ENCODE data around the gene ENTPD6. TPM values are rescaled to one million over a fixed set of nuclear protein-coding genes. Genes with fewer than 3 reads are reported as not detected.

The ENTPD6 gene
- total RNA-seq, 3 donors from 2014 or later (not counting 1 experiment from before 2014, with no cell fraction given) = 36.4 to 43.1 (median 41.4) TPM

DNA sequence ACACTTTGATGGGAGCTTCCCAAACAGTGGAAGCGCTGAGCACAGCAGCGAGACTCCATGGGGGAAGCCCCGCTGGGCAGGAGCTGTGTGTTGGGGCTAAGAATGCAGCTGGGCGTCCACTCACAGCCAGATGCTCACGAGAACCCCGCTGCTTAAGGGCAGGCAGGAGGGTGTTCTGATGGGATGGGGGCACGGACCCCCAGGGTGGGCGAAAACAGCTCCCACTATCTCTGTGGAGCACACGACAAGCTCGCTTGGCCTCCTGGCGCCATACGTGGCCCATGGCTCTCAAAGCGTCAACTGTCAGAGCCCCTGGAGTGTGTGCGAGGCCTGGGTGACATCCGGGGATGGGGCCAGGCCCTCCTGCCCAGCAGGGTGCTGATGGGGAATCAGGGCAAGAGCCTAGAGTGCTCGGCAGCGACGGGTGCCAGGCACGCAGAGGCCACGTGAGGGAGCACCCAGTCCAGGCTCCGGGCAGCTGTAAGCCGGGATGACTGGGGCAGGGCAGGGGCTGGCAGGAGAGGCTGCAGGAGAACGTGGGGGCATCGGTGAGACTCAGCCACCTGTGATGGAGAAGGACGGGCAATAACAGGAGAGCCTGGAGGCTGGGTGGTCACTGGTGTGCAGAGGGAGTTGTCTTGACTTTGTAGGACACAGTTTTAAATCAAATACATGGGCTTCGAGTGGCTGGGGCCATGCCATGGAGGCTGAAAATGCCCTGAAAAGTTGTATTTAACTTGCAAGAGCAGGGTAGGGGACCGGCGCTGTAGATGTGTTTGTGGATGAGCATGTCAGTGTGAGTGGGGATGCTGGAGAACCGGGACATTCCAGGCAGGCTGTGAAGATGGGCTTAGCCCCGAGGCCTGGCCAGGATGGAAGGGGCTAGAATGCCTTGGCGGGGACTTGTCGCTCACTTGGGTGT is 79.6 kb downstream of the ENTPD6 start:
- H3K4me1 Mint-ChIP-seq = peaks cover 0 to 6% of the 10 kb centered on the region in 2 donors
- no peak for TF ChIP-seq CTCF (IDR thresholded peaks at IDR 0.05)
- H3K27me3 Mint-ChIP-seq (ENCODE audit: low read depth in 2 of 2) = no peaks in the 10 kb centered on the region
- no peaks in the 10 kb centered on the region for H3K9me3 ChIP-seq (ENCODE audit: control insufficient read depth, insufficient read depth, low read length)
- H3K4me1 ChIP-seq (ENCODE audit: control insufficient read depth, insufficient read depth, low read length) = no peaks in the 10 kb centered on the region
- WGBS (ENCODE audit: insufficient coverage) = 97% methylated on average over 32 of the region's 32 CpGs
- H3K4me3 Mint-ChIP-seq = no peak overlapping the region
- no peak overlapping the region for H3K27ac ChIP-seq (ENCODE audit: low read length)
- intact Hi-C loops (cut with micrococcal nuclease) = no loop called here
- DNase-seq = peak in 1 of 2 donors; percentile 13
- H3K27me3 ChIP-seq (ENCODE audit: control insufficient read depth, insufficient read depth, low read length) = no peaks in the 10 kb centered on the region
- no peaks in the 10 kb centered on the region for H3K36me3 Mint-ChIP-seq
- peaks cover 61% of the 10 kb centered on the region for H3K36me3 ChIP-seq (ENCODE audit: control insufficient read depth, insufficient read depth, low read length)
- H3K4me3 ChIP-seq (ENCODE audit: low read length) = no peak overlapping the region
- no peak for ATAC-seq
- no peaks in the 10 kb centered on the region for H3K9me3 Mint-ChIP-seq
- no peak overlapping the region for H3K27ac Mint-ChIP-seq

GRCh38 chr20:25275813-25276532 is 80.5 kb downstream of the ENTPD6 start:
- Histone ChIP-seq H3K27me3 (ENCODE audit: control insufficient read depth, insufficient read depth, low read length) (no peaks in the 10 kb centered on the region), H3K4me3 (ENCODE audit: low read length) (no peak overlapping the region), H3K36me3 (ENCODE audit: control insufficient read depth, insufficient read depth, low read length) (peaks cover 66% of the 10 kb centered on the region), H3K27ac (ENCODE audit: low read length) (no peak overlapping the region), H3K4me1 (ENCODE audit: control insufficient read depth, insufficient read depth, low read length) (peaks cover 2% of the 10 kb centered on the region), H3K9me3 (ENCODE audit: control insufficient read depth, insufficient read depth, low read length) (no peaks in the 10 kb centered on the region)
- 98% methylated on average over 20 of the region's 20 CpGs for WGBS (ENCODE audit: insufficient coverage)
- DNase-seq (no peak), ATAC-seq (no peak)
- Mint-ChIP-seq H3K4me1 (peaks cover 0 to 6% of the 10 kb centered on the region in 2 donors), H3K36me3 (no peaks in the 10 kb centered on the region), H3K9me3 (no peaks in the 10 kb centered on the region), H3K27ac (no peak overlapping the region), H3K27me3 (ENCODE audit: low read depth in 2 of 2) (no peaks in the 10 kb centered on the region), H3K4me3 (no peak overlapping the region)
- no peak for TF ChIP-seq CTCF (IDR thresholded peaks at IDR 0.05)
- intact Hi-C loops (cut with micrococcal nuclease) = no loop called here

Other genes with a start within 250 kb of the ENTPD6 start
- gene CST7, start 246.4 kb upstream of the ENTPD6 start, total RNA-seq = 100 to 1,000 TPM; 590 to 700 (median 619) TPM
- gene APMAP, start 203.0 kb upstream of the ENTPD6 start, total RNA-seq = 100 to 1,000 TPM; 205 to 212 (median 207) TPM
- 10 to 100 TPM; 46.3 to 67.4 (median 57.4) TPM for gene ACSS1, start 137.6 kb upstream of the ENTPD6 start, total RNA-seq
- gene VSX1, start 113.6 kb upstream of the ENTPD6 start, total RNA-seq = not detected
- gene PYGB, start 52.4 kb downstream of the ENTPD6 start, total RNA-seq = 10 to 100 TPM; 39.4 to 55.4 (median 47.0) TPM
- gene ABHD12, start 195.1 kb downstream of the ENTPD6 start, total RNA-seq = 10 to 100 TPM; 28.5 to 34.6 (median 34.5) TPM
- 1 to 10 TPM; 1.3 to 1.5 (median 1.4) TPM for gene GINS1, start 212.0 kb downstream of the ENTPD6 start, total RNA-seq